OCI-LY7 (cell line): ENCODE measurements around the gene IL6R. TPM values are rescaled to one million over a fixed set of nuclear protein-coding genes. Genes with fewer than 3 reads are reported as not detected.

Source experiments
- BruUV-seq: library from RNA; stranded (reverse); fragments of 400-500 nt; replicated peaks from 2 replicates; lab custom pipeline; 2021; lab: Mats Ljungman, UMichigan
- CTCF ChIA-PET: fragments of 300-600 bp; sonication (Branson Sonifier 250); formaldehyde crosslinking; loops from one replicate; lab custom pipeline; 2022; ENCODE audit warnings: antibody characterized with exemption; ENCODE audit not compliant: unreplicated experiment; lab: Charles Lee
- POLR2A ChIA-PET: fragments of 300-600 bp; sonication (Branson Sonifier 250); formaldehyde crosslinking; loops from one replicate; lab custom pipeline; 2022; ENCODE audit warnings: antibody characterized with exemption; lab: Charles Lee
- DNase-seq: peaks from one replicate; pipeline ENCODE4 v3.0.0-alpha.2; 2015; ENCODE audit warnings: low spot score
- H2AFZ ChIP-seq: fragments of 200-600 bp; sonication (generic), shearing (Covaris generic); 2 replicates; pipeline ENCODE4 v1.6.1; 2014; ENCODE audit warnings: mild to moderate bottlenecking, antibody characterized with exemption, low read length, moderate library complexity
- H3K27ac ChIP-seq: fragments of 200-600 bp; sonication (generic); 2 replicates; pipeline ENCODE4 v1.5.1; 2014; ENCODE audit warnings: mixed run types, low read depth, mild to moderate bottlenecking, moderate library complexity, low read length, inconsistent platforms; ENCODE audit not compliant: poor library complexity, severe bottlenecking
- H3K36me3 ChIP-seq: fragments of 200-600 bp; sonication (generic); 2 replicates; pipeline ENCODE4 v1.6.1; 2014; ENCODE audit warnings: mild to moderate bottlenecking, antibody characterized with exemption, low read length, moderate library complexity, mixed read lengths; ENCODE audit not compliant: insufficient read depth
- H3K4me1 ChIP-seq: fragments of 200-600 bp; sonication (generic); 2 replicates; pipeline ENCODE4 v1.5.1; 2014; ENCODE audit warnings: mild to moderate bottlenecking, low read length; ENCODE audit not compliant: insufficient read depth, poor library complexity, severe bottlenecking
- H3K4me2 ChIP-seq: fragments of 200-600 bp; sonication (generic); 2 replicates; pipeline ENCODE4 v1.6.1; 2014; ENCODE audit warnings: mild to moderate bottlenecking, low read length
- H3K4me3 ChIP-seq: fragments of 200-600 bp; sonication (generic); 2 replicates; pipeline ENCODE4 v1.5.1; 2014; ENCODE audit warnings: mild to moderate bottlenecking, low read depth, low read length; ENCODE audit not compliant: poor library complexity, severe bottlenecking
- H3K79me2 ChIP-seq: fragments of 200-600 bp; sonication (generic); 2 replicates; pipeline ENCODE4 v1.6.1; 2016; ENCODE audit warnings: low read depth, mild to moderate bottlenecking, low read length, moderate library complexity, mixed read lengths; ENCODE audit not compliant: insufficient read depth
- H3K9me2 ChIP-seq: fragments of 200-600 bp; sonication (generic); 2 replicates; pipeline ENCODE4 v1.6.1; 2016; ENCODE audit warnings: mild to moderate bottlenecking, low read length, mixed read lengths; ENCODE audit not compliant: insufficient read depth
- H3K9me3 ChIP-seq: fragments of 200-600 bp; sonication (generic); 2 replicates; pipeline ENCODE4 v1.6.1; 2014; ENCODE audit warnings: mild to moderate bottlenecking, mixed run types, low read length, mixed read lengths
- H4K20me1 ChIP-seq: fragments of 200-600 bp; sonication (generic); 2 replicates; pipeline ENCODE4 v1.6.1; 2014; ENCODE audit warnings: mild to moderate bottlenecking, antibody characterized with exemption, low read length, moderate library complexity, mixed read lengths; ENCODE audit not compliant: insufficient read depth
- CTCF ChIP-seq: fragments of 200-600 bp; sonication (generic); conservative IDR thresholded peaks from 2 replicates; pipeline ENCODE4 v1.5.1; 2014; ENCODE audit warnings: mild to moderate bottlenecking, antibody characterized with exemption, low read length, moderate library complexity, mixed read lengths
- EZH2phosphoT487 ChIP-seq: fragments of 200-600 bp; sonication (generic); IDR thresholded peaks from 2 replicates; pipeline ENCODE4 v1.6.1; 2018; ENCODE audit warnings: low read depth, borderline replicate concordance, mild to moderate bottlenecking, mixed run types, antibody characterized with exemption, low read length, moderate library complexity, mixed read lengths
- intact Hi-C: fragments of 100-400 bp; cut with micrococcal nuclease; formaldehyde crosslinking; loops from one replicate; pipeline ENCODE4 v1.10.0; 2022; ENCODE audit not compliant: unreplicated experiment
- total RNA-seq, 2 experiments: library from RNA; depleted of rRNA in 1 of 2; stranded (reverse); fragments of >200 nt in 1 of 2; shearing (Covaris generic) in 1 of 2; gene quantifications; 2 replicates each; pipeline ENCODE4 v1.2.3, GENCODE V29; 2014 to 2022

Gene IL6R
- total RNA-seq, 2 experiments from 2014 or later: not detected

- intact Hi-C loops: loop anchor here (10.0 kb wide), 1 partner anchor 287 kb away; no protein-coding TSS in a partner anchor
- H4K20me1 ChIP-seq: no peaks in the 10 kb centered on the region
- H3K36me3 ChIP-seq: no peaks in the 10 kb centered on the region
- H3K79me2 ChIP-seq: no peaks in the 10 kb centered on the region
- no peaks in the 10 kb centered on the region for H3K9me2 ChIP-seq
- ChIA-PET POLR2A (no interaction called here), CTCF (interaction anchor here (0.6 kb wide), 1 partner anchor 396 kb away, joined by 4 read pairs; no protein-coding TSS in a partner anchor)
- no peak overlapping the region for H2AFZ ChIP-seq
- TF ChIP-seq EZH2phosphoT487: no peak
- H3K4me1 ChIP-seq: peaks cover 5% of the 10 kb centered on the region
- no peak for DNase-seq
- no peak overlapping the region for H3K4me3 ChIP-seq
- no peak overlapping the region for H3K27ac ChIP-seq
- no TSS peak for BruUV-seq
- H3K9me3 ChIP-seq: no peaks in the 10 kb centered on the region
- H3K4me2 ChIP-seq: no peak overlapping the region
Observed at GRCh38 chr1:154471304-154471703, 66.2 kb downstream of the IL6R start.

- Histone ChIP-seq H3K79me2 (no peaks in the 10 kb centered on the region), H3K9me2 (no peaks in the 10 kb centered on the region), H3K36me3 (no peaks in the 10 kb centered on the region), H3K4me1 (peaks cover 26% of the 10 kb centered on the region), H3K9me3 (no peaks in the 10 kb centered on the region), H3K4me3 (no peak overlapping the region), H3K4me2 (no peak overlapping the region), H4K20me1 (no peaks in the 10 kb centered on the region), H3K27ac (no peak overlapping the region), H2AFZ (no peak overlapping the region)
- BruUV-seq: no TSS peak
- TF ChIP-seq EZH2phosphoT487 (no peak), CTCF (no peak)
- ChIA-PET CTCF (no interaction called here), POLR2A (no interaction called here)
- DNase-seq: no peak
- intact Hi-C loops: loop anchor here (10.0 kb wide), 1 partner anchor 290 kb away; no protein-coding TSS in a partner anchor
Observed at GRCh38 chr1:154474802-154475201, 69.7 kb downstream of the IL6R start.

GRCh38 chr1:154476791-154477190 lies 71.6 kb downstream of the IL6R start:
- Histone ChIP-seq H3K27ac (no peak overlapping the region), H4K20me1 (no peaks in the 10 kb centered on the region), H3K9me2 (no peaks in the 10 kb centered on the region), H3K79me2 (no peaks in the 10 kb centered on the region), H3K4me3 (no peak overlapping the region), H3K9me3 (no peaks in the 10 kb centered on the region), H3K36me3 (no peaks in the 10 kb centered on the region), H3K4me2 (no peak overlapping the region), H2AFZ (no peak overlapping the region), H3K4me1 (peaks cover 27% of the 10 kb centered on the region)
- intact Hi-C loops: loop anchor here (10.0 kb wide), 1 partner anchor 292 kb away; no protein-coding TSS in a partner anchor
- no peak for DNase-seq
- CTCF ChIA-PET: no interaction called here
- POLR2A ChIA-PET: no interaction called here
- TF ChIP-seq EZH2phosphoT487 (no peak), CTCF (no peak)
- BruUV-seq: no TSS peak
